Spleen (tissue), 11 donors: ENCODE results near the gene SDS. TPM values are rescaled to one million over a fixed set of nuclear protein-coding genes. Genes with fewer than 3 reads are reported as not detected.
"Not testable (repeated sequence)": the region's sequence is repeated elsewhere in the genome, so short reads cannot be mapped to it uniquely, and the experiment has no call there.

Experiments
- DNase-seq: peaks from one replicate; pipeline ENCODE4 v3.0.0-alpha.2; 2020
- H3K27ac ChIP-seq, 8 donors: fragments of 200-600 bp; sonication (generic) in 7 of 8; 1 replicate in 4 of 8; 2 replicates in 4 of 8; pipeline versions ENCODE4 v1.5.0 to v1.8.0; 2016 to 2021; ENCODE audit warnings: inconsistent platforms in 4 of 8, mild to moderate bottlenecking in 4 of 8, moderate library complexity in 1 of 8
- H3K27me3 ChIP-seq, 7 donors: fragments of 200-600 bp; sonication (generic) in 6 of 7; replicated peaks in 1 of 7; 1 replicate in 4 of 7; 2 replicates in 3 of 7; pipeline versions ENCODE4 v1.5.0 to v1.8.0; 2016 to 2021; ENCODE audit warnings: inconsistent platforms in 3 of 7, mild to moderate bottlenecking in 1 of 7
- H3K36me3 ChIP-seq, 6 donors: fragments of 200-600 bp; sonication (generic) in 5 of 6; 1 replicate in 4 of 6; 2 replicates in 2 of 6; pipeline versions ENCODE4 v1.5.0 to v1.8.0; 2016 to 2021; ENCODE audit warnings: inconsistent platforms in 2 of 6
- H3K4me1 ChIP-seq, 6 donors: fragments of 200-600 bp; sonication (generic) in 5 of 6; 1 replicate in 3 of 6; 2 replicates in 3 of 6; pipeline versions ENCODE4 v1.5.0 to v1.8.0; 2016 to 2021; ENCODE audit warnings: inconsistent platforms in 3 of 6
- H3K4me3 ChIP-seq, 8 donors: fragments of 200-600 bp; sonication (generic) in 7 of 8; 1 replicate in 4 of 8; 2 replicates in 4 of 8; pipeline versions ENCODE4 v1.5.0 to v1.8.0; 2016 to 2021; ENCODE audit warnings: inconsistent platforms in 4 of 8, mild to moderate bottlenecking in 4 of 8, moderate library complexity in 2 of 8
- H3K9me3 ChIP-seq, 8 donors: fragments of 200-600 bp; sonication (generic) in 7 of 8; 1 replicate in 4 of 8; 2 replicates in 4 of 8; pipeline versions ENCODE4 v1.5.0 to v1.8.0; 2016 to 2021; ENCODE audit warnings: inconsistent platforms in 4 of 8
- POLR2A ChIP-seq, 3 donors: fragments of 450-650 bp; IDR thresholded peaks; one replicate each; pipeline ENCODE4 v1.5.1; 2017; ENCODE audit warnings: antibody characterized with exemption in 3 of 3, mild to moderate bottlenecking in 1 of 3
- POLR2AphosphoS5 ChIP-seq, 3 donors: sonication (generic); formaldehyde crosslinking; IDR thresholded peaks; one replicate each; pipeline ENCODE4 v1.5.1; 2017; ENCODE audit warnings: antibody characterized with exemption in 3 of 3
- WGBS, 5 donors: extraction: QIAGEN DNeasy Blood & Tissue Kit in 3 of 5; methylation state at CpG; one replicate each; pipeline versions ENCODE4 v1.1.5 to v1.1.7; 2013 to 2018; 5-methylcytosine and 5-hydroxymethylcytosine counted together
- intact Hi-C: fragments of 100-400 bp; cut with DNase I; formaldehyde crosslinking; loops from one replicate; pipeline ENCODE4 v1.15.0; 2023; ENCODE audit warnings: low total_unique reads
- polyA plus RNA-seq, 3 donors: library from polyadenylated mRNA; stranded (reverse); fragments of 200-250 nt; gene quantifications; one replicate each; pipeline ENCODE4 v1.2.1, GENCODE V29; 2013
- total RNA-seq, 7 donors: library from RNA; depleted of rRNA in 3 of 7; stranded (reverse); fragments of >200 nt in 3 of 7; fragmentation: NEBNext Ultra II Directional in 4 of 7; extraction: Animal tissue kit (Norgen Biotek cat#: 25700) in 4 of 7; gene quantifications; one replicate each; pipeline versions ENCODE4 v1.1.0 to v1.2.1, GENCODE V29; 2016 to 2021
- TF ChIP-seq, protein P1 (sequence below), 11 experiments: fragments of 200-600 bp in 7 of 11; fragments of 450-650 bp in 4 of 11; sonication (generic) in 4 of 11; IDR thresholded peaks in 8 of 11; conservative IDR thresholded peaks in 3 of 11; 1 replicate in 7 of 11; 2 replicates in 4 of 11; pipeline versions ENCODE4 v1.4.0 to v1.8.0; 2016 to 2021; ENCODE audit warnings: antibody characterized with exemption in 11 of 11, inconsistent platforms in 4 of 11, mild to moderate bottlenecking in 1 of 11
- donor health status: healthy with polysubstance abuse.
- donor health status: DM: no; HTN: no; CAD: no; lungs with moderate emphysema.
- donor health status: DM: no; HTN: no; CAD: no.
- donor health status: Bipolar disorder and iron deficiency.
- donor health status: healthy.
- donor health status: DM: no; HTN: no; CAD: no.
- donor health status: DM: yes; HTN: yes; CAD: no.

SDS gene
- total and polyA plus RNA-seq, 10 donors, result 0.61 to 3.5 (median 1.2) TPM; not detected in 1

DNA sequence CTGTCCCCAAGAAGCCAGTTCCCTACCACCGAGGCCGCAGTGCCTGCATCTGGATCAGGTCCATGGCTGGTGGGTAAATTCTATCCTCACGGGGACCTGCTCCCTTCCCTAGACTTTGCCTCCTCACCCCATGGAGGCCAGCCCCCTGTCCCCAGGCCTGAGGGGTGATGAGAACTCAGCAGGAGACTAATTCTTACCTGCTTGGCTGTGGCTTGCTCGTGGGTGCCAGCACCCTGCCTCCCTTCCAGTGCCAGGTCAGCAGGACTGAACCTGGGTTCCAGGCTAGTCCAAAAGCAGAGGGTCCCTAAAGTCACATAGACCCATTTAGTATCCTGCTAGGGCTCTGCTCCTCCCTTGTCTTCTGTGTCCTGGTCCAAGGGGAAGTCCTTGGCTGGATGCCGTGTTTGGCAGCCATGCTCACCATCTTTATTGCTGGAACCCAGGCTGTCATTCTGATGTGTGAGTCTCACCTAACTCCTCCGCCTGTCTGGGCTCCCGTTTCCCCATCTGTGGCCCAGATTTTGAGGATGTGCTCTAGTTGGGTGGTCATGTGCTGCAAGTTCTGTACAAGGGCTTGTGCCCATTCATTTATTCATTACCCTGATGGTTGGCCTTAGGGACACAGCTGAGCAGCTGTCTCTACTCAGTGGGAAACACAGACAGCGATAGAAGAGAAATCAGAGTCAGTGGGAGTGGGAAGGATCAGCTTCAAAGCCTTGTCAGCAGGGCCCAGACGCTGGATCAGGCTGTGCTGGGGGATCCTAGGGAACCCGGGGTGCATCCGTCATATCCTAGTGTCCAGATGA lies 44.4 kb downstream of the SDS start:
- Histone ChIP-seq H3K36me3 (peaks cover 0 to 7% (median 0%) of the 10 kb centered on the region in 6 donors), H3K27ac (peak overlapping the region; percentile 78 to 92 (median 86)), H3K4me1 (peaks cover 12 to 46% (median 25%) of the 10 kb centered on the region in 6 donors), H3K4me3 (peak overlapping the region; percentile 65 to 94 (median 77)), H3K27me3 (no peaks in the 10 kb centered on the region), H3K9me3 (no peaks in the 10 kb centered on the region)
- WGBS, 5 donors, result 49 to 61% (median 51%) methylated on average over 10 to 11 of the region's 11 CpGs
- no peak for DNase-seq
- intact Hi-C loops, result no loop called here
- TF ChIP-seq POLR2A (IDR thresholded peaks at IDR 0.05) (no peak), POLR2AphosphoS5 (IDR thresholded peaks at IDR 0.05) (no peak)
- TF ChIP-seq, protein P1, sequence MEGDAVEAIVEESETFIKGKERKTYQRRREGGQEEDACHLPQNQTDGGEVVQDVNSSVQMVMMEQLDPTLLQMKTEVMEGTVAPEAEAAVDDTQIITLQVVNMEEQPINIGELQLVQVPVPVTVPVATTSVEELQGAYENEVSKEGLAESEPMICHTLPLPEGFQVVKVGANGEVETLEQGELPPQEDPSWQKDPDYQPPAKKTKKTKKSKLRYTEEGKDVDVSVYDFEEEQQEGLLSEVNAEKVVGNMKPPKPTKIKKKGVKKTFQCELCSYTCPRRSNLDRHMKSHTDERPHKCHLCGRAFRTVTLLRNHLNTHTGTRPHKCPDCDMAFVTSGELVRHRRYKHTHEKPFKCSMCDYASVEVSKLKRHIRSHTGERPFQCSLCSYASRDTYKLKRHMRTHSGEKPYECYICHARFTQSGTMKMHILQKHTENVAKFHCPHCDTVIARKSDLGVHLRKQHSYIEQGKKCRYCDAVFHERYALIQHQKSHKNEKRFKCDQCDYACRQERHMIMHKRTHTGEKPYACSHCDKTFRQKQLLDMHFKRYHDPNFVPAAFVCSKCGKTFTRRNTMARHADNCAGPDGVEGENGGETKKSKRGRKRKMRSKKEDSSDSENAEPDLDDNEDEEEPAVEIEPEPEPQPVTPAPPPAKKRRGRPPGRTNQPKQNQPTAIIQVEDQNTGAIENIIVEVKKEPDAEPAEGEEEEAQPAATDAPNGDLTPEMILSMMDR (IDR thresholded peaks at IDR 0.05 in 8 of 11, conservative IDR thresholded peaks at IDR 0.05 in 3 of 11), result no peak

DNA sequence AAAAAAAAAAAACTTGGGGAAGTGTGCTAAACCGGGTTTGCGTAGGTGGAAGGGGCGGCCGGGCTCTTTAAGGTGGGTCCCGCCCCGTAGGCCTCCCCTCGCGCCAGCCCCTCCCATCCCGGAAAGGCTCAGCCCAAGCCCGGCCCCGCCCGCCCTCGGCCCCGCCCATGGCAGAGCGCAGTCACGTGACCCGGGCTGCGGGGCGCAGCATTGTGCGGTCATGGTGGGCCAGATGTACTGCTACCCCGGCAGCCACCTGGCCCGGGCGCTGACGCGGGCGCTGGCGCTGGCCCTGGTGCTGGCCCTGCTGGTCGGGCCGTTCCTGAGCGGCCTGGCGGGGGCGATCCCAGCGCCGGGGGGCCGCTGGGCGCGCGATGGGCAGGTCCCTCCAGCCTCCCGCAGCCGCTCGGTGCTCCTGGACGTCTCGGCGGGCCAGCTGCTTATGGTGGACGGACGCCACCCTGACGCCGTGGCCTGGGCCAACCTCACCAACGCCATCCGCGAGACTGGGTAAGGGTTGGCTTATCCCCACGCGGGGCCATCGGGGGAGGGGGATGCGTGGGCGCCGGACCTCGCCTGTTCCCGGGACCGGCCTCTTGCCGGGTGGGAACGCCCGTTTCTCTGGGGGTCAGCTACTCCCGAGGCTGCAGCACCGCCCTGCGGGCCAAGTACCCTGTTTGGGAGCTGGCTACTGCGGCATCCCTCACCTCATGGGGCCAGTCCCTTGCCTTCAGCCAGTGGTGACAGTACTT lies 45.1 kb downstream of the SDS start, which contains the start of gene PLBD2:
PLBD2 (plus strand) TSS at position 207 of the 752 bp plus-strand sequence; CDS start at position 221, 14 bp downstream.
- Histone ChIP-seq H3K27me3 (no peaks in the 10 kb centered on the region), H3K36me3 (peaks cover 0 to under 1% (median 0%) of the 10 kb centered on the region in 6 donors), H3K27ac (peak within 1 kb of the TSS; percentile 78 to 92 (median 86)), H3K4me1 (peaks cover 12 to 46% (median 25%) of the 10 kb centered on the region in 6 donors), H3K4me3 (peak within 1 kb of the TSS; percentile 65 to 94 (median 77)), H3K9me3 (no peaks in the 10 kb centered on the region)
- TF ChIP-seq, protein P1 (IDR thresholded peaks at IDR 0.05 in 8 of 11, conservative IDR thresholded peaks at IDR 0.05 in 3 of 11), result peak in 3 of 11 experiments; percentile 3 to 20 (median 15)
- no peak for TF ChIP-seq POLR2A (IDR thresholded peaks at IDR 0.05)
- TF ChIP-seq POLR2AphosphoS5 (IDR thresholded peaks at IDR 0.05), result peak; percentile 74 to 88 (median 86)
- peak; percentile 98 for DNase-seq
- 0 to 2% (median 1%) methylated on average over 17 to 67 of the region's 67 CpGs for WGBS, 5 donors
- intact Hi-C loops, result no loop called here

DNA sequence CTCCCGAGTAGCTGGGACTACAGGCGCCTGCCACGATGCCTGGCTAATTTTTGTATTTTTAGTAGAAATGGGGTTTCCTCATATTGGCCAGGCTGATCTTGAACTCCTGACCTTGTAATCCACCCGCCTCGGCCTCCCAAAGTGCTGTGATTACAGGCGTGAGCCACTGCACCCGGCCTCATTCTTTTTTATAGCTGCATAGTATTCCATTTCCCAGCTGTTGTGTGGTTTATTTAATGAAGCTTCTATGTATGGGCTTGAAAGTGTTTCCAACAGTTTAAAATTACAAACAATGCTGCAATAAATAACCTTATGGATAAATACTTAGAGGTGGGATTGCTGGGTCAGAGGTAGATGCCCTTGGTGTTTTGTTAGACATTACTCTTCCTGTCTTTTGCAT lies 49.5 kb downstream of the SDS start:
- peaks cover 4 to 23% (median 13%) of the 10 kb centered on the region in 6 donors for H3K4me1 ChIP-seq
- WGBS, 5 donors, result 83 to 92% (median 85%) methylated on average over 7 of the region's 7 CpGs
- DNase-seq, H3K9me3 ChIP-seq, H3K27ac ChIP-seq, H3K4me3 ChIP-seq, H3K36me3 ChIP-seq, H3K27me3 ChIP-seq, intact Hi-C loops: not testable (repeated sequence)

DNA sequence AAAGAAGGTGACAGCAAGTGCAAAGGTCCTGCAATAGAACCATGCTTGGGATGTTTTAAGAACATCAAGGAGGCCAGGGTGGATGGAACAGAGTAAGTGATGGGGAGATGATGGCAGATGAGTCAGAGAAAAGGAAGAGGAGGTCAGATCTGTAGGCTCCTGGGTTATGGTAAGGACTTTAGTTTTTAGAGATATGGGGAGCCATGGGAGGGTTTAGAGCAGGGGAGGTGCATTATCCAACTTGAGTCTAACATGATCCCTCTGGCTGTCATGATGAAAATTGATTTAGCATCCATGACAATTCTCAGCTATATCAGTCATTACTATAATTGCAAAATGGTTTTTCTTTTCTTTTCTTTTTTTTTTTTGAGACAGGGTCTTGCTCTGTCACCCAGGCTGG lies 52.6 kb downstream of the SDS start:
- Histone ChIP-seq H3K9me3 (no peaks in the 10 kb centered on the region), H3K4me3 (no peak overlapping the region), H3K4me1 (no peaks in the 10 kb centered on the region), H3K36me3 (no peaks in the 10 kb centered on the region), H3K27me3 (peaks cover 0 to 9% (median 0%) of the 10 kb centered on the region in 7 donors), H3K27ac (no peak overlapping the region)
- intact Hi-C loops, result no loop called here
- TF ChIP-seq, protein P1 (IDR thresholded peaks at IDR 0.05 in 8 of 11, conservative IDR thresholded peaks at IDR 0.05 in 3 of 11), result no peak
- no peak for TF ChIP-seq POLR2AphosphoS5 (IDR thresholded peaks at IDR 0.05)
- no peak for TF ChIP-seq POLR2A (IDR thresholded peaks at IDR 0.05)
- no peak for DNase-seq
